ENCODE results near the gene SETD6. TPM values are rescaled to one million over a fixed set of nuclear protein-coding genes. Genes with fewer than 3 reads are reported as not detected.
A peak's percentile ranks its signal among the peaks of the same experiment; 100 is the strongest.

SETD6 gene
- total and polyA plus RNA-seq, 2 of the 13 experiments (the other 11 are each of a cell fraction or from before 2014, with no cell fraction given) = 24.0 to 25.7 TPM

DNA sequence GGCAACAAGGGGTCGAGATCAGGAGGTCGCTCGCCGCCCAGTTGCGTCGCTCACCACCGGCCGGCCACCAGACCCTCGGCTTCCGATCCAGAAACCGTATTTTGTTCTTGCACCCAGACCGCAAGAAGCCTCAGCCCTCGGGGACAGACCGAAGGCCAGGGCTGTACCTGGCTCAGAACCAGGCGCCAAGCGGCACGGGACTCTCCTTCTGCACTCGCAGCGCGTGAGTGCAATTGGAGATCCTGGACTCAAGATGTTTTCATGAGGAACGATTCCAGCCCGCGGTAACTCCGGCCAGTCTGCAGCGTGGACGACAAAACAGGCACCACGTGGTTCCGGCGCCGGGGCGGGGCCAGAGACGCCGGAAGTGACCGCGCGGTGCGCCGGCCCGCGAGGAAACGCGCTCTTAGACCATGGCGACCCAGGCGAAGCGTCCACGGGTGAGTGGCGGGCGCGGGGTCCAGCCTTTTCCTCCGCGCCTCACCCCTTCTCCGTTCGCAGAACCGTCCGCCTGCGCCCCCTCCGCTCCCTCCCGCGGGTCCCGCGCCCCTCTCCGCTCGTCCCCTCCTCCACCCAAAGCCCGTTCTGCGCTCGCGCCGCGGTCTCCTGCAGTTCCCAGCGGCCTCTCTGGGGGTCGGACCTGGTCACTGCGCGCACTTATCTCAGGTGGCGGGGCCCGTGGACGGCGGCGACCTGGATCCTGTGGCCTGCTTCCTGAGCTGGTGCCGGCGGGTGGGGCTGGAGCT is at the start of gene SETD6 (continued):
- TF ChIP-seq SKI (IDR thresholded peaks at IDR 0.05; ENCODE audit: partially characterized antibody) (peak; percentile 37), HMGA1 (CRISPR knock-in tag; conservative IDR thresholded peaks at IDR 0.05) (no peak), ISX (CRISPR knock-in tag; conservative IDR thresholded peaks at IDR 0.05) (peak; percentile 71; the same call in 1 of the 2 replicates), PPARG (CRISPR knock-in tag; conservative IDR thresholded peaks at IDR 0.05) (0 out of 2 replicates have a peak, but pooled peaks have one; percentile 13), CCAR2 (optimal IDR thresholded peaks at IDR 0.05; ENCODE audit: low read depth, low read length) (no peak), XRCC5 (optimal IDR thresholded peaks at IDR 0.05; ENCODE audit: low read length) (no peak), ZNF224 (CRISPR knock-in tag; IDR thresholded peaks at IDR 0.05) (peak; percentile 90; the same call in 1 of the 2 replicates), ZNF260 (CRISPR knock-in tag; IDR thresholded peaks at IDR 0.05; ENCODE audit: borderline replicate concordance, low read depth) (no peak; the same call in 1 of the 2 replicates), PHF8 (CRISPR knock-in tag; IDR thresholded peaks at IDR 0.05) (peak; percentile 94), ATM (IDR thresholded peaks at IDR 0.05; ENCODE audit: borderline replicate concordance) (no peak), GTF3A (CRISPR knock-in tag; conservative IDR thresholded peaks at IDR 0.05) (peak; percentile 36; the same call in 1 of the 2 replicates), YEATS2 (CRISPR knock-in tag; IDR thresholded peaks at IDR 0.05; ENCODE audit: borderline replicate concordance) (peak; percentile 92), ZNF570 (CRISPR knock-in tag; IDR thresholded peaks at IDR 0.05; ENCODE audit: borderline replicate concordance) (no peak), TAF1 (CRISPR knock-in tag; IDR thresholded peaks at IDR 0.05) (peak; percentile 89), ZFP36L2 (CRISPR knock-in tag; IDR thresholded peaks at IDR 0.05) (no peak; the same call in 1 of the 2 replicates), MAFF (IDR thresholded peaks at IDR 0.05; ENCODE audit: low read depth, low read length) (no peak), SOX5 (CRISPR knock-in tag; IDR thresholded peaks at IDR 0.05; ENCODE audit: borderline replicate concordance) (peak; percentile 57; the same call in 1 of the 2 replicates), KDM6A (CRISPR knock-in tag; IDR thresholded peaks at IDR 0.05; ENCODE audit: low read depth) (no peak), JUND (CRISPR knock-in tag; IDR thresholded peaks at IDR 0.05) (no peak; the same call in 1 of the 2 replicates), CAMTA2 (CRISPR knock-in tag; IDR thresholded peaks at IDR 0.05; ENCODE audit: borderline replicate concordance) (no peak), ZNF776 (CRISPR knock-in tag; IDR thresholded peaks at IDR 0.05) (peak; percentile 84; the same call in 1 of the 2 replicates), SMC3 (IDR thresholded peaks at IDR 0.05; ENCODE audit: low read length) (no peak), XBP1 (CRISPR knock-in tag; IDR thresholded peaks at IDR 0.05) (no peak; the same call in 1 of the 2 replicates), NFE2 (CRISPR knock-in tag; IDR thresholded peaks at IDR 0.05) (no peak), ZNF354B (CRISPR knock-in tag; IDR thresholded peaks at IDR 0.05) (peak; percentile 70), ZEB1 (IDR thresholded peaks at IDR 0.05; ENCODE audit: insufficient replicate concordance, low read depth) (peak; percentile 55), KMT2A (CRISPR knock-in tag; IDR thresholded peaks at IDR 0.05) (peak; percentile 86)
- TF ChIP-seq, protein P1, sequence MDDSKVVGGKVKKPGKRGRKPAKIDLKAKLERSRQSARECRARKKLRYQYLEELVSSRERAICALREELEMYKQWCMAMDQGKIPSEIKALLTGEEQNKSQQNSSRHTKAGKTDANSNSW (CRISPR knock-in tag; IDR thresholded peaks at IDR 0.05; ENCODE audit: borderline replicate concordance) = 0 out of 2 replicates have a peak, but pooled peaks have one; percentile 75
- TF ChIP-seq, protein P2, sequence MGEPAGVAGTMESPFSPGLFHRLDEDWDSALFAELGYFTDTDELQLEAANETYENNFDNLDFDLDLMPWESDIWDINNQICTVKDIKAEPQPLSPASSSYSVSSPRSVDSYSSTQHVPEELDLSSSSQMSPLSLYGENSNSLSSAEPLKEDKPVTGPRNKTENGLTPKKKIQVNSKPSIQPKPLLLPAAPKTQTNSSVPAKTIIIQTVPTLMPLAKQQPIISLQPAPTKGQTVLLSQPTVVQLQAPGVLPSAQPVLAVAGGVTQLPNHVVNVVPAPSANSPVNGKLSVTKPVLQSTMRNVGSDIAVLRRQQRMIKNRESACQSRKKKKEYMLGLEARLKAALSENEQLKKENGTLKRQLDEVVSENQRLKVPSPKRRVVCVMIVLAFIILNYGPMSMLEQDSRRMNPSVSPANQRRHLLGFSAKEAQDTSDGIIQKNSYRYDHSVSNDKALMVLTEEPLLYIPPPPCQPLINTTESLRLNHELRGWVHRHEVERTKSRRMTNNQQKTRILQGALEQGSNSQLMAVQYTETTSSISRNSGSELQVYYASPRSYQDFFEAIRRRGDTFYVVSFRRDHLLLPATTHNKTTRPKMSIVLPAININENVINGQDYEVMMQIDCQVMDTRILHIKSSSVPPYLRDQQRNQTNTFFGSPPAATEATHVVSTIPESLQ (CRISPR knock-in tag; conservative IDR thresholded peaks at IDR 0.05) = 0 out of 2 replicates have a peak, but pooled peaks have one; percentile 63
- TF ChIP-seq, protein P3, sequence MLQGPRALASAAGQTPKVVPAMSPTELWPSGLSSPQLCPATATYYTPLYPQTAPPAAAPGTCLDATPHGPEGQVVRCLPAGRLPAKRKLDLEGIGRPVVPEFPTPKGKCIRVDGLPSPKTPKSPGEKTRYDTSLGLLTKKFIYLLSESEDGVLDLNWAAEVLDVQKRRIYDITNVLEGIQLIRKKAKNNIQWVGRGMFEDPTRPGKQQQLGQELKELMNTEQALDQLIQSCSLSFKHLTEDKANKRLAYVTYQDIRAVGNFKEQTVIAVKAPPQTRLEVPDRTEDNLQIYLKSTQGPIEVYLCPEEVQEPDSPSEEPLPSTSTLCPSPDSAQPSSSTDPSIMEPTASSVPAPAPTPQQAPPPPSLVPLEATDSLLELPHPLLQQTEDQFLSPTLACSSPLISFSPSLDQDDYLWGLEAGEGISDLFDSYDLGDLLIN (CRISPR knock-in tag; IDR thresholded peaks at IDR 0.05; ENCODE audit: borderline replicate concordance) = no peak

Data from HepG2 (cell line).